H9 (cell line): Measurements from ENCODE around the gene SPRED1. TPM values are rescaled to one million over a fixed set of nuclear protein-coding genes. Genes with fewer than 3 reads are reported as not detected.

Source experiments
- DNase-seq: peaks from one replicate; pipeline ENCODE4 v3.0.0-alpha.2; 2017
- H2AFZ ChIP-seq: one replicate; pipeline ENCODE4 v1.6.1; 2013; ENCODE audit warnings: mild to moderate bottlenecking, low read length, control low read depth, moderate library complexity
- H2AK5ac ChIP-seq: 2 replicates; pipeline ENCODE4 v1.6.1; 2013; ENCODE audit warnings: low read length, control low read depth, mixed read lengths; ENCODE audit not compliant: insufficient read length
- H2BK120ac ChIP-seq: one replicate; pipeline ENCODE4 v1.6.1; 2013; ENCODE audit warnings: low read depth, mild to moderate bottlenecking, low read length, control low read depth, inconsistent platforms; ENCODE audit not compliant: poor library complexity, severe bottlenecking
- H2BK12ac ChIP-seq: 2 replicates; pipeline ENCODE4 v1.6.1; 2013; ENCODE audit warnings: low read length, control low read depth, mixed read lengths, low read depth; ENCODE audit not compliant: insufficient read length
- H2BK15ac ChIP-seq: 2 replicates; pipeline ENCODE4 v1.6.1; 2013; ENCODE audit warnings: low read depth, low read length, control low read depth
- H2BK20ac ChIP-seq: one replicate; pipeline ENCODE4 v1.6.1; 2013; ENCODE audit warnings: low read depth, mild to moderate bottlenecking, low read length, control low read depth, inconsistent platforms; ENCODE audit not compliant: poor library complexity, severe bottlenecking
- H2BK5ac ChIP-seq: 2 replicates; pipeline ENCODE4 v1.6.1; 2013; ENCODE audit warnings: low read length, control low read depth, mixed read lengths; ENCODE audit not compliant: insufficient read length
- H3K14ac ChIP-seq: 2 replicates; pipeline ENCODE4 v1.6.1; 2013; ENCODE audit warnings: low read length, control low read depth; ENCODE audit not compliant: insufficient read depth
- H3K18ac ChIP-seq: 2 replicates; pipeline ENCODE4 v1.6.1; 2013; ENCODE audit warnings: low read depth, mild to moderate bottlenecking, mixed read lengths, low read length, control low read depth; ENCODE audit not compliant: insufficient read length
- H3K23ac ChIP-seq: 2 replicates; pipeline ENCODE4 v1.6.1; 2013; ENCODE audit warnings: low read length, control low read depth, mixed read lengths, low read depth; ENCODE audit not compliant: insufficient read length
- H3K23me2 ChIP-seq: 2 replicates; pipeline ENCODE4 v1.6.1; 2013; ENCODE audit warnings: low read depth, mild to moderate bottlenecking, mixed read lengths, low read length, control low read depth; ENCODE audit not compliant: insufficient read length, poor library complexity, severe bottlenecking
- H3K27ac ChIP-seq: 2 replicates; pipeline ENCODE4 v1.5.1; 2013; ENCODE audit warnings: low read length, control low read depth, mixed read lengths, low read depth; ENCODE audit not compliant: insufficient read length
- H3K27me3 ChIP-seq: 2 replicates; pipeline ENCODE4 v1.6.1; 2013; ENCODE audit warnings: low read length, control low read depth, inconsistent platforms; ENCODE audit not compliant: insufficient read depth
- H3K4ac ChIP-seq: 2 replicates; pipeline ENCODE4 v1.6.1; 2013; ENCODE audit warnings: low read depth, mild to moderate bottlenecking, control low read depth, inconsistent platforms, low read length, moderate library complexity
- H3K4me1 ChIP-seq: 2 replicates; pipeline ENCODE4 v1.6.1; 2013; ENCODE audit warnings: low read length, control low read depth, inconsistent platforms; ENCODE audit not compliant: insufficient read depth
- H3K4me2 ChIP-seq: 2 replicates; pipeline ENCODE4 v1.6.1; 2013; ENCODE audit warnings: low read length, control low read depth, mixed read lengths; ENCODE audit not compliant: insufficient read length, insufficient read depth
- H3K56ac ChIP-seq: 2 replicates; pipeline ENCODE4 v1.6.1; 2013; ENCODE audit warnings: low read depth, mild to moderate bottlenecking, mixed read lengths, low read length, control low read depth; ENCODE audit not compliant: insufficient read length
- H3K79me1 ChIP-seq: 2 replicates; pipeline ENCODE4 v1.6.1; 2013; ENCODE audit warnings: low read depth, mild to moderate bottlenecking, moderate library complexity, low read length, control low read depth, inconsistent platforms; ENCODE audit not compliant: insufficient read depth, poor library complexity, severe bottlenecking
- H3K79me2 ChIP-seq: 2 replicates; pipeline ENCODE4 v1.6.1; 2013; ENCODE audit warnings: low read length, control low read depth, inconsistent platforms; ENCODE audit not compliant: insufficient read depth
- H3K9ac ChIP-seq: 2 replicates; pipeline ENCODE4 v1.6.1; 2013; ENCODE audit warnings: low read length, control low read depth, mixed read lengths; ENCODE audit not compliant: insufficient read length; ENCODE audit errors: extremely low read depth
- H3K9me3 ChIP-seq: one replicate; pipeline ENCODE4 v1.6.1; 2013; ENCODE audit warnings: low read depth, low read length, inconsistent platforms; ENCODE audit not compliant: control insufficient read depth
- H3T11ph ChIP-seq: one replicate; pipeline ENCODE4 v1.6.1; 2013; ENCODE audit warnings: mild to moderate bottlenecking, low read length, control low read depth, inconsistent platforms
- H4K20me1 ChIP-seq: one replicate; pipeline ENCODE4 v1.6.1; 2013; ENCODE audit not compliant: control insufficient read depth, insufficient read length, insufficient read depth
- H4K5ac ChIP-seq: 2 replicates; pipeline ENCODE4 v1.6.1; 2013; ENCODE audit warnings: low read depth, mild to moderate bottlenecking, mixed read lengths, low read length, control low read depth; ENCODE audit not compliant: insufficient read length
- H4K8ac ChIP-seq: replicated peaks from 2 replicates; pipeline ENCODE4 v1.6.1; 2013; ENCODE audit warnings: low read length, control low read depth, mixed read lengths, low read depth; ENCODE audit not compliant: insufficient read length
- H4K91ac ChIP-seq: 2 replicates; pipeline ENCODE4 v1.6.1; 2013; ENCODE audit warnings: low read depth, mild to moderate bottlenecking, moderate library complexity, mixed read lengths, low read length, control low read depth; ENCODE audit not compliant: insufficient read length
- H3K27ac Mint-ChIP-seq, 3 experiments: 2 replicates in 2 of 3; 3 replicates in 1 of 3; pipeline ENCODE4 v1.8.0; 2020 to 2021; ENCODE audit warnings: mixed read lengths in 3 of 3, mild to moderate bottlenecking in 1 of 3, moderate library complexity in 1 of 3
- H3K27me3 Mint-ChIP-seq: 2 replicates; pipeline ENCODE4 v1.8.0; 2021; ENCODE audit warnings: low read depth, mild to moderate bottlenecking, moderate library complexity, mixed read lengths
- H3K36me3 Mint-ChIP-seq, 3 experiments: 2 replicates in 2 of 3; 3 replicates in 1 of 3; pipeline ENCODE4 v1.8.0; 2020 to 2021; ENCODE audit warnings: low read depth in 3 of 3, mixed read lengths in 3 of 3; ENCODE audit not compliant: insufficient read depth in 1 of 3
- H3K4me1 Mint-ChIP-seq, 2 experiments: 2 replicates each; pipeline ENCODE4 v1.8.0; 2020; ENCODE audit warnings: mixed read lengths in 2 of 2
- H3K4me3 Mint-ChIP-seq, 2 experiments: 2 replicates in 1 of 2; 3 replicates in 1 of 2; pipeline ENCODE4 v1.8.0; 2020 to 2021; ENCODE audit warnings: mild to moderate bottlenecking in 2 of 2, mixed read lengths in 2 of 2, moderate library complexity in 1 of 2
- H3K9me3 Mint-ChIP-seq, 2 experiments: 2 replicates in 1 of 2; 3 replicates in 1 of 2; pipeline ENCODE4 v1.8.0; 2020; ENCODE audit warnings: mild to moderate bottlenecking in 2 of 2, mixed read lengths in 2 of 2, moderate library complexity in 1 of 2
- CTCF ChIP-seq: fragments of 200-600 bp; sonication (generic); conservative IDR thresholded peaks from 3 replicates; pipeline ENCODE4 v1.8.0; 2021; ENCODE audit warnings: antibody characterized with exemption, mild to moderate bottlenecking
- WGBS: extraction: QIAGEN DNeasy Blood & Tissue Kit; methylation state at CpG from one replicate; pipeline ENCODE4 v1.1.7; 2013; ENCODE audit warnings: missing lambda C conversion rate, low lambda C conversion rate, mixed read lengths; ENCODE audit not compliant: insufficient read length; ENCODE audit errors: extremely low coverage; 5-methylcytosine and 5-hydroxymethylcytosine counted together
- total RNA-seq: library from RNA; stranded (reverse); gene quantifications from 2 replicates; pipeline ENCODE4 v1.2.1, GENCODE V29; 2021

SPRED1 gene
- total RNA-seq, 1 experiment from 2014 or later, result 41.0 TPM

DNA sequence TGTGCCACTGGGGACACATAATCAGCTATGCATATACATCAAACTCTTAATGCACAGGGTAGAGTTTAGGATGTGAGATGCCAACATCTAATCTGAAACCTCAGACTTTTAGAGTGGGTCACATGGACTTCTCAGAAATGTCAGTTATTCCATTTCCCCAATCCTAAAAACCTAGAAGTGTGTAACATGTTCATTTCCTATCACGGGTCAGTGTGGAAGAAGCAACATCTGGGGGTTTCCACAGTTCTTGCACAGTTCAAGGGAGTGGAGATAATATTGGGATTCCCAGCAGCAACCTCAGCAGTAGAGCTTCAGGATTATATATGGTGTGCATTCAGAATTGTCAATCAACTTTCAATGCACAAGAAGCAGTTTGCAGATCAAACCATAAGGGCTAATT is 44.4 kb upstream of the SPRED1 start:
- H3K79me1 ChIP-seq, result no peaks in the 10 kb centered on the region
- H2BK5ac ChIP-seq, result no peak overlapping the region
- WGBS, result no CpG with 5 or more reads among the region's 1 CpG
- H2AK5ac ChIP-seq, result no peak overlapping the region
- no peak overlapping the region for H3T11ph ChIP-seq
- H2BK20ac ChIP-seq, result no peak overlapping the region
- no peak overlapping the region for H2BK120ac ChIP-seq
- H2BK15ac ChIP-seq, result no peak overlapping the region
- H2BK12ac ChIP-seq, result no peak overlapping the region
- DNase-seq, result no peak
- no peak overlapping the region for H4K91ac ChIP-seq
- no peak overlapping the region for H3K18ac ChIP-seq
- no peak overlapping the region for H3K4me2 ChIP-seq
- H3K23ac ChIP-seq, result no peak overlapping the region
- H3K9ac ChIP-seq, result no peak overlapping the region
- no peaks in the 10 kb centered on the region for H3K79me2 ChIP-seq
- no peak overlapping the region for H4K8ac ChIP-seq
- H3K27me3 Mint-ChIP-seq, result peaks cover 5% of the 10 kb centered on the region; the same call in 1 of the 2 replicates
- H3K56ac ChIP-seq, result no peak overlapping the region
- H3K27ac Mint-ChIP-seq, result no peak overlapping the region
- H3K4ac ChIP-seq, result no peak overlapping the region
- TF ChIP-seq CTCF, result no peak
- no peak overlapping the region for H4K5ac ChIP-seq
- no peaks in the 10 kb centered on the region for H3K4me1 ChIP-seq
- no peaks in the 10 kb centered on the region for H3K9me3 ChIP-seq
- H3K4me1 Mint-ChIP-seq, result peaks cover 7 to 15% of the 10 kb centered on the region in 2 experiments
- H2AFZ ChIP-seq, result no peak overlapping the region
- H3K9me3 Mint-ChIP-seq, result no peaks in the 10 kb centered on the region; a peak in 1 of 5 replicates
- no peak overlapping the region for H3K14ac ChIP-seq
- no peak overlapping the region for H3K4me3 Mint-ChIP-seq
- H3K23me2 ChIP-seq, result no peaks in the 10 kb centered on the region
- no peak overlapping the region for H3K27ac ChIP-seq
- no peaks in the 10 kb centered on the region for H4K20me1 ChIP-seq
- no peaks in the 10 kb centered on the region for H3K36me3 Mint-ChIP-seq
- H3K27me3 ChIP-seq, result no peaks in the 10 kb centered on the region
